ENCODE data around the gene MTFMT. TPM values are rescaled to one million over a fixed set of nuclear protein-coding genes. Genes with fewer than 3 reads are reported as not detected.

The MTFMT gene
- total and polyA plus RNA-seq, 2 of the 13 experiments (the other 11 are each of a cell fraction or from before 2014, with no cell fraction given), result 9.9 to 23.2 TPM

DNA sequence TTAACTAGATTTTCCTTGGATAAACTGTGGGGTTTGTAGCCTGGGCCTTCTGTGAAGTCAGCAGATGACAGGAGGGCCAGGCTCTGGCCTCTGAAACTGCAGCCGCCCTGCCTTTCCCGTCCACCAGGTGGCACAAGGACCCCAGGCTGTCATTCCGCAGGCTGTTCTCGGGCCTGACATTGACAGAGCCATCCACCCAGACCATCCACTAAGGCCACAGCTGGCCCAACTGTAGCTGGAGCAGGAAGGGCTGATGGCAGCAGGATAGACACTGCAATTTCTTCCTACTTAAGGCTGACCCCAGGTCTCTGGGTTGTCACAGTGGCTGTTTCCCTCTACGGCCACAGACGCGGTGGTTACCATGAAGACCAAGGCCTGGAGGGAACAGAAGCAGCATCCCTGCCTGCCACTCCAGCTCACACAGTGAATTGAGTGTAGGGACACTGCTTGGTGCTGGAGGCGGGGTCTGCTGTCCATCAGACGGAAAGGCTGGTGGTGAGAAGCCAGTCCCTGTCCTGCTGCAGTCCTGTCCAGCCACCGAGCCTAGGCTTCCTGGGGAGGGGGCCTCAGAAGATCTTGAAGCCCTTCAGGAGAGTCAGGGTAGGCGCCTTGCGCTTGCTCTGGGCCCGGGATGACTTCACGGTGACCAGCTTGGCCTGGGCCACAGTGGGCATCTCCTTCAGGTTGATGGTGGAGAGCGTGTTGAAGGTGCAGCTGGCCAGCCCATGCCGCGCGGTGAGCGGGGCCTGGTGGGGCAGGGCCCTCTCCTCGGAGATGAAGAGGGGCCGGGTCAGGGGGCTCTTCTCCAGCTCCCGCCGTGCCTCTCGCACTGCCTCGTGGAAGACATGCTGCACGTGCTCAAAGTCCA is 25.1 kb upstream of the MTFMT start (continued):
- TF ChIP-seq ZNF34 (CRISPR knock-in tag; IDR thresholded peaks at IDR 0.05; ENCODE audit: borderline replicate concordance) (0 out of 2 replicates have a peak, but pooled peaks have one; percentile 48), ZBTB26 (CRISPR knock-in tag; IDR thresholded peaks at IDR 0.05; ENCODE audit: borderline replicate concordance) (peak; percentile 20; the same call in 1 of the 2 replicates), ZNF629 (CRISPR knock-in tag; conservative IDR thresholded peaks at IDR 0.05) (no peak), ZNF263 (CRISPR knock-in tag; IDR thresholded peaks at IDR 0.05) (no peak), DNMT1 (CRISPR knock-in tag; IDR thresholded peaks at IDR 0.05) (no peak), TEAD3 (CRISPR knock-in tag; optimal IDR thresholded peaks at IDR 0.05; ENCODE audit: borderline replicate concordance) (peak; percentile 68), RNF2 (conservative IDR thresholded peaks at IDR 0.05; ENCODE audit: low read depth) (no peak), CBX2 (IDR thresholded peaks at IDR 0.05; ENCODE audit: low read depth, low read length) (no peak), CBX2 (CRISPR knock-in tag; IDR thresholded peaks at IDR 0.05; ENCODE audit: low read depth) (no peak), ZNF512 (CRISPR knock-in tag; IDR thresholded peaks at IDR 0.05) (0 out of 2 replicates have a peak, but pooled peaks have one; percentile 23), ZBTB49 (CRISPR knock-in tag; IDR thresholded peaks at IDR 0.05; ENCODE audit: borderline replicate concordance) (no peak), ZNF557 (CRISPR knock-in tag; IDR thresholded peaks at IDR 0.05) (no peak), ZNF782 (CRISPR knock-in tag; IDR thresholded peaks at IDR 0.05; ENCODE audit: borderline replicate concordance) (no peak), ZBTB38 (CRISPR knock-in tag; IDR thresholded peaks at IDR 0.05) (0 out of 2 replicates have a peak, but pooled peaks have one; percentile 21), ZNF646 (CRISPR knock-in tag; IDR thresholded peaks at IDR 0.05) (no peak), ZNF570 (CRISPR knock-in tag; IDR thresholded peaks at IDR 0.05; ENCODE audit: borderline replicate concordance) (no peak), SMAD1 (CRISPR knock-in tag; IDR thresholded peaks at IDR 0.05; ENCODE audit: borderline replicate concordance, low read depth) (no peak)
